Fibroblast of lung (primary cell): Measurements from ENCODE around the gene ORAI1. TPM values are rescaled to one million over a fixed set of nuclear protein-coding genes. Genes with fewer than 3 reads are reported as not detected.

Experiments used
- DNase-seq, 2 donors: peaks; one replicate each; pipeline versions ENCODE4 v3.0.0 to v3.0.0-alpha.2; 2010; ENCODE audit warnings: low read depth in 2 of 2
- H2AFZ ChIP-seq: 2 replicates; pipeline ENCODE4 v1.5.1; 2012; ENCODE audit warnings: low read length, control low read depth, inconsistent platforms
- H3K27ac ChIP-seq: 2 replicates; pipeline ENCODE4 v1.5.1; 2011; ENCODE audit warnings: low read length, control low read depth; ENCODE audit not compliant: insufficient read depth
- H3K27me3 ChIP-seq: 2 replicates; pipeline ENCODE4 v1.5.1; 2011; ENCODE audit warnings: mild to moderate bottlenecking, low read length; ENCODE audit not compliant: control insufficient read depth, insufficient read depth
- H3K36me3 ChIP-seq: 2 replicates; pipeline ENCODE4 v1.5.1; 2011; ENCODE audit warnings: low read length; ENCODE audit not compliant: control insufficient read depth, insufficient read depth
- H3K4me1 ChIP-seq: 2 replicates; pipeline ENCODE4 v1.5.1; 2011; ENCODE audit warnings: low read length; ENCODE audit not compliant: control insufficient read depth, insufficient read depth; ENCODE audit errors: extremely low read depth
- H3K4me2 ChIP-seq: 2 replicates; pipeline ENCODE4 v1.5.1; 2011; ENCODE audit warnings: low read length, control low read depth; ENCODE audit not compliant: insufficient read depth; ENCODE audit errors: extremely low read depth
- H3K4me3 ChIP-seq, 4 experiments: fragments of 200-600 bp in 1 of 4; sonication (generic) in 1 of 4; replicated peaks in 1 of 4; 2 replicates each; pipeline ENCODE4 v1.5.1; 2011 to 2016; ENCODE audit warnings: low read length in 4 of 4, low read depth in 3 of 4, mild to moderate bottlenecking in 3 of 4, control low read depth in 2 of 4, inconsistent platforms in 1 of 4, mixed read lengths in 1 of 4; ENCODE audit not compliant: insufficient read depth in 1 of 4; ENCODE audit errors: control extremely low read depth in 1 of 4
- H3K79me2 ChIP-seq: 2 replicates; pipeline ENCODE4 v1.5.1; 2012; ENCODE audit warnings: mild to moderate bottlenecking, low read length, inconsistent platforms; ENCODE audit not compliant: control insufficient read depth, insufficient read depth
- H3K9ac ChIP-seq: 2 replicates; pipeline ENCODE4 v1.5.1; 2011; ENCODE audit warnings: mild to moderate bottlenecking, low read length, control low read depth; ENCODE audit not compliant: insufficient read depth
- H3K9me3 ChIP-seq: 2 replicates; pipeline ENCODE4 v1.5.1; 2012; ENCODE audit warnings: low read depth, low read length; ENCODE audit not compliant: control insufficient read depth, insufficient read depth
- H4K20me1 ChIP-seq: 2 replicates; pipeline ENCODE4 v1.5.1; 2011; ENCODE audit warnings: low read length; ENCODE audit not compliant: control insufficient read depth, insufficient read depth; ENCODE audit errors: extremely low read depth
- EZH2 ChIP-seq: IDR thresholded peaks from 2 replicates; pipeline ENCODE4 v1.5.1; 2012; ENCODE audit warnings: low read length, control low read depth, mild to moderate bottlenecking; ENCODE audit errors: missing control alignments
- polyA plus RNA-seq, 2 donors: library from polyadenylated mRNA; depleted of rRNA in 1 of 2; stranded (reverse) in 1 of 2; unstranded in 1 of 2; fragments of >200 nt; gene quantifications; 2 replicates each; pipeline ENCODE4 v1.2.1, GENCODE V29; 2011 to 2012; ENCODE audit warnings: missing spikeins in 1 of 2
- total RNA-seq: library from RNA; depleted of rRNA; stranded (reverse); fragments of >200 nt; gene quantifications from 2 replicates; pipeline ENCODE4 v1.2.1, GENCODE V29; 2014
- TF ChIP-seq, protein P1 (sequence below), 2 donors: IDR thresholded peaks in 1 of 2; conservative IDR thresholded peaks in 1 of 2; 1 replicate in 1 of 2; 2 replicates in 1 of 2; pipeline ENCODE4 v1.5.1; 2011 to 2012; ENCODE audit warnings: low read length in 2 of 2, control low read depth in 1 of 2, inconsistent platforms in 1 of 2, low read depth in 1 of 2, mild to moderate bottlenecking in 1 of 2

The ORAI1 gene
- total and polyA plus RNA-seq, 2 donors (not counting 1 experiment from before 2014, with no cell fraction given): 7.4 to 8.1 TPM

DNA sequence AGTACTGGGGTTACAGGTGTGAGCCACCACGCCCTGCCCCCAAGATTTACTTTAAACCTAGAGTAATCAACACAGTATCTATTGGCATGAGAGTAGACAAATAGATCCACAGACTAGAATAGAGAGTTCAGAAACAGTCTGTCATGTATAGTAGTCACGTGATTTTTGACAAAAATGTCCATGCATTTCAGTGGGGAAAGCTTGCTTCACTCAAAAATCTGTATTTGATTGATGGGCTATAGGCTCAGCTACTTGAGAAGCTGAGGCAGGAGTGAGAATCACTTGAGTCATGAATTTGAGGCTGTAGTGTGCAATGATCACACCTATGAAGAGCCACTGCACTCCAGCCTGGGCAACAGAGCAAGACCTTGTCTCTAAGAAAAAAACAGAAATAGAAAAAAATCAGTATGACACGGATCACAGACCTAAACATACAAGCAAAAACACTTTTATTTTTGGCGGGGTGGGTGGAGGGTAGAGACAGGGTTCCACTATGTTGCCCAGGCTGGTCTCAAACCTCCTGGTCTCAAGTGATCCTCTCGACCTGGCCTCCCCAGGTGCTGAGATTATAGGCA, 7.6 kb upstream of the ORAI1 start:
- Histone ChIP-seq H2AFZ (no peak overlapping the region), H3K27me3 (no peaks in the 10 kb centered on the region), H3K27ac (no peak overlapping the region), H3K4me2 (no peak overlapping the region), H4K20me1 (no peaks in the 10 kb centered on the region), H3K9me3 (no peaks in the 10 kb centered on the region), H3K4me1 (no peaks in the 10 kb centered on the region), H3K36me3 (no peaks in the 10 kb centered on the region), H3K79me2 (no peaks in the 10 kb centered on the region), H3K9ac (no peak overlapping the region), H3K4me3 (no peak overlapping the region)
- TF ChIP-seq, protein P1, sequence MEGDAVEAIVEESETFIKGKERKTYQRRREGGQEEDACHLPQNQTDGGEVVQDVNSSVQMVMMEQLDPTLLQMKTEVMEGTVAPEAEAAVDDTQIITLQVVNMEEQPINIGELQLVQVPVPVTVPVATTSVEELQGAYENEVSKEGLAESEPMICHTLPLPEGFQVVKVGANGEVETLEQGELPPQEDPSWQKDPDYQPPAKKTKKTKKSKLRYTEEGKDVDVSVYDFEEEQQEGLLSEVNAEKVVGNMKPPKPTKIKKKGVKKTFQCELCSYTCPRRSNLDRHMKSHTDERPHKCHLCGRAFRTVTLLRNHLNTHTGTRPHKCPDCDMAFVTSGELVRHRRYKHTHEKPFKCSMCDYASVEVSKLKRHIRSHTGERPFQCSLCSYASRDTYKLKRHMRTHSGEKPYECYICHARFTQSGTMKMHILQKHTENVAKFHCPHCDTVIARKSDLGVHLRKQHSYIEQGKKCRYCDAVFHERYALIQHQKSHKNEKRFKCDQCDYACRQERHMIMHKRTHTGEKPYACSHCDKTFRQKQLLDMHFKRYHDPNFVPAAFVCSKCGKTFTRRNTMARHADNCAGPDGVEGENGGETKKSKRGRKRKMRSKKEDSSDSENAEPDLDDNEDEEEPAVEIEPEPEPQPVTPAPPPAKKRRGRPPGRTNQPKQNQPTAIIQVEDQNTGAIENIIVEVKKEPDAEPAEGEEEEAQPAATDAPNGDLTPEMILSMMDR (conservative IDR thresholded peaks at IDR 0.05 in 1 of 2, IDR thresholded peaks at IDR 0.05 in 1 of 2; ENCODE audit: low read depth in 1 of 2, low read length in 2 of 2): no peak
- TF ChIP-seq EZH2: no peak
- no peak for DNase-seq

DNA sequence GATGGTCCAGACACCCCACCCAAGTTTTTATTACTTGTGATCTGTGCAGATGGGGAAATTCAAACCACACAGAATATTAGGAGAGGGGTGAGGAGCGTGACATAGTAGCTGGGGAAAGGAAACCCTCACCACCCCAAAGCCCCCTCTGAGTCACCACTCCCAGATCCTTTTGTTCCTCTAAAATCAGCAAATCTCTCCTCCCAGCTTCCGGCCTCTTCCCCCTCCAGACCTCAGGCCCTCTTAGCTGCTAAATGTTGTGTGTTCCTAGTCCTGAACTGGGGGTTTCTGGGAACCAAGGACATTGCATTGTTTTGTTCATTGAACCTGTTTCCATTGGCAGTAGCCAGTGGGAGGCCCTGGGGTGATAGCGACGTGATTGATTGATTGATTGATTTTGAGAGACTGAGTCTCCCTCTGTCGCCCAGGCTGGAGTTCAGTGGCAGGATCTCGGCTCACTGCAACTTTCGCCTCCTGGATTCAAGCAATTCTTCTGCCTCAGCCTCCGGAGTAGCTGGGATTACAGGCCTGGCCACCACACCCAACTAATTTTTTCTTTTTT, 5.9 kb upstream of the ORAI1 start:
- no peaks in the 10 kb centered on the region for H3K9me3 ChIP-seq
- H3K79me2 ChIP-seq: no peaks in the 10 kb centered on the region
- H3K27ac ChIP-seq: no peak overlapping the region
- H3K4me3 ChIP-seq: no peak overlapping the region
- H3K36me3 ChIP-seq: no peaks in the 10 kb centered on the region
- TF ChIP-seq, protein P1 (conservative IDR thresholded peaks at IDR 0.05 in 1 of 2, IDR thresholded peaks at IDR 0.05 in 1 of 2; ENCODE audit: low read depth in 1 of 2, low read length in 2 of 2): no peak
- no peak for TF ChIP-seq EZH2
- no peaks in the 10 kb centered on the region for H3K27me3 ChIP-seq
- no peak overlapping the region for H3K9ac ChIP-seq
- no peaks in the 10 kb centered on the region for H4K20me1 ChIP-seq
- peaks cover 3% of the 10 kb centered on the region for H3K4me1 ChIP-seq
- DNase-seq: no peak
- no peak overlapping the region for H2AFZ ChIP-seq
- H3K4me2 ChIP-seq: no peak overlapping the region

DNA sequence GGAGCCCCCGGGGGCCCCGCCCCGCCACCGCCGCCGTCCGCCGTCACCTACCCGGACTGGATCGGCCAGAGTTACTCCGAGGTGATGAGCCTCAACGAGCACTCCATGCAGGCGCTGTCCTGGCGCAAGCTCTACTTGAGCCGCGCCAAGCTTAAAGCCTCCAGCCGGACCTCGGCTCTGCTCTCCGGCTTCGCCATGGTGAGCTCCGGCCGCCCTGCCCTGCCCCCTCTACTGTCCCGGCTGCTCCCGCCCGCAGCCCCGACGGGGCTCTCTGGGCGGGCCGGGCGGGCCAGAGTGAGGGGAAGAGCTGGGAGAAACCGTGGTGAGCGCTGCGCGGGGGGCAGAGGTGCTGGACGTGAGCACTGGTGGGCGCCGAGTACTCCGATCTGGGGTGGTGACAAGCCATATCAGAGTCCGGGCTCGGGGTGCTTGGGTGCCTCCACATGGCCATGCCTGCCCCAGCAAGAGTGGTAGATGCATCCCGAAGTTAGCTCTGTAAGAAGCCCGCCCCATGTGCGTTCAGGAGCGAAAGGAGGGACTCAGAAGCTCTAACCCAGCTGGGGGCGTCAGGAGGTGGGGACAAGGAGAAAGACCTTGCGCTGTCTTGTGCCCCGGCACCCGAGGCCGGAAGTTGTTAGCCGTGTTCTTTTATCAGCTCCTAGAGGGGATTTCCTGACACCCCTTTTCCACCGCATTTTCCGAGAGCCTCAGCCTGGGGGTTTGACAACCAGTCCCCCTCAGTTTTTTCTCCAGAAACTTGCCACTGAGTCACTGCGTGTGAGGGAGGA, 717 bp downstream of the ORAI1 start:
- Histone ChIP-seq H2AFZ (peak overlapping the region; percentile 70), H3K27ac (peak overlapping the region; percentile 72), H3K36me3 (no peaks in the 10 kb centered on the region), H3K4me2 (peak overlapping the region; percentile 87), H3K9ac (peak overlapping the region; percentile 74), H3K9me3 (no peaks in the 10 kb centered on the region), H3K4me3 (peak overlapping the region; percentile 50 to 82 (median 70)), H4K20me1 (no peaks in the 10 kb centered on the region), H3K79me2 (peaks cover 31% of the 10 kb centered on the region), H3K27me3 (no peaks in the 10 kb centered on the region), H3K4me1 (peaks cover 16% of the 10 kb centered on the region)
- no peak for TF ChIP-seq EZH2
- TF ChIP-seq, protein P1 (conservative IDR thresholded peaks at IDR 0.05 in 1 of 2, IDR thresholded peaks at IDR 0.05 in 1 of 2; ENCODE audit: low read depth in 1 of 2, low read length in 2 of 2): peak in 1 of 2 donors; percentile 16
- peak; percentile 61 to 70 for DNase-seq
